T47D (cell line): ENCODE measurements around the gene OSBPL10.
A peak's percentile ranks its signal among the peaks of the same experiment; 100 is the strongest.

Source experiments
- DNase-seq, 2 experiments: peaks; one replicate each; pipeline versions ENCODE4 v3.0.0 to v3.0.0-alpha.2; 2011 to 2012; ENCODE audit warnings: low read depth in 1 of 2, low spot score in 1 of 2
- JUND ChIP-seq: IDR thresholded peaks from 2 replicates; pipeline ENCODE4 v1.6.1; 2012; ENCODE audit warnings: low read depth
- in situ Hi-C: cut with HindIII; loops from 2 replicates; pipeline ENCODE4 v1.10.0; 2016; ENCODE audit warnings: low sequenced_read_pairs, low pct_unique_long_range_greater_than_20kb

Gene OSBPL10

DNA sequence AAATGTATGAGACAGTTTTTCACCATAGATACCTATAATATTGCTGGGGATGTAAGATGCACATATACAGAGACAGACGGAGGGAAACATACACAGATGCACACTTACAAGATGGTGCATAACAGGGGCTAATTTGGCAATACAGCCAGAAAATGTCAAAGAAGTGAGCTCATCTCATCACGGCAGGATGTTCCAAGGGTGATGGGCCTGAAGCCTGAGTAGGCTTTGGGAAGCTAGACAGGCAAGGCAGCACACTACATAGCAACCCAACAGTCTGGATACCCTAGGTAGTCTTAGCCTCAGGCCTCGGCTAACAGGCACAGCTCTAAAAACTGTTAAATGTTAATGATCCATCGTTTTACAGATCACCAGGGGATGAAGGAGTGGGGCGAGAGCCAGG, 148.5 kb downstream of the OSBPL10 start:
- in situ Hi-C loops, result no loop called here

GRCh38 chr3:31831591-31831990, 149.5 kb downstream of the OSBPL10 start:
- in situ Hi-C loops, result no loop called here
- peak; percentile 10; the same call in 1 of the 2 replicates for TF ChIP-seq JUND
- peak; percentile 7 to 42 for DNase-seq

More for the DNA sequence above, 148.5 kb downstream of the OSBPL10 start:
- DNase-seq, result no peak
- TF ChIP-seq JUND, result no peak

DNA sequence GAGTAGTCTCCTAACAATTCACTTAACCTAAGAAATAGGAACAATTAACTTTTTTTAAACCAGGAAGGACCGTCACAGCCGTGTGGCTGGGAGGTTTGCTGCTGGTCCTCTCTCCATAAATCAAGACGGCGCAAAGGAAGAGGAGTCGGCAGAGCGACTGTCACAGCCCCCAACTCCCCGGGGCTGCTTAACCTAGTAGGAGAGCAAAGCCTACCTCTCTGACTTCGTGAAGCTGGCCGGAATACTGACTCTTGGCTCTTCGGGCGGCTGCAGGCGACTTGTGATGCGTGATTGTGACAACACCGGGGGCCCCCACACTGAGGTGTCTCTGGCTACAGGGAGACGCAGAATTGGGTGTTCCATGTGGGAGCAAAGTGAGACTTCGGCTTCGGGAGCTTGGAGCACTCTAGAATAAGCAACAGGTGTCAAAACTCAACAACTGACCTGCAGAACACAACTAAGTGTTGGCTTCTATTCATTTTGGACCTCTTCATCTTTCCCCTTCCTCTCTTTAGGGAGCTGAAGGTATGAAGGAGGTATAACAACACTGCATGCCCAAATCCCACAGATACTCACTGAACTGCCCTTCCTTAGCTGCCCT, 151.1 kb downstream of the OSBPL10 start:
- DNase-seq, result no peak
- in situ Hi-C loops, result no loop called here
- TF ChIP-seq JUND, result no peak

- in situ Hi-C loops, result no loop called here
- DNase-seq, result no peak
- no peak for TF ChIP-seq JUND
Observed at GRCh38 chr3:31829010-31829409, 152.1 kb downstream of the OSBPL10 start.

- TF ChIP-seq JUND, result no peak
- DNase-seq, result no peak
- in situ Hi-C loops, result no loop called here
Observed at GRCh38 chr3:31828007-31828406, 153.1 kb downstream of the OSBPL10 start.

DNA sequence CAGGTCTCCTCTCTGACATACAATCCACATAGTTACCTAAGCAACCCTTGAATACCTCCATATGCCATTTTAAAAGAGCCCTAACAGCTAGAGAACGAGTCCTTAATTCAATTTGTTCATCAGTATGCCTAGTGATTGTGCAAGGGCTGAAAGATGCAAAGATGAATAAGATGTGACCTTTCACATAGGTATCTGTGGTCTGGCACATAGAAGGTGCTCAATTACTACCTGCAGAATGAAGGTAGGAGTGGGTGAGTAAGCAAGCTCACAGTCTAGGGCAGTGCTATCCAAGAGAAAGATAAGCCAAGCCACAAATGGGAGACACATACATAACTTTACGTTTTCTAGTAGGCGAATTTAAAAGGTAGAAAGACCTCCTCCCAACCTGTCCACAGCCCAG, 157.9 kb downstream of the OSBPL10 start:
- no peak for TF ChIP-seq JUND
- no peak for DNase-seq
- in situ Hi-C loops, result no loop called here

- no peak for DNase-seq
- in situ Hi-C loops, result no loop called here
- TF ChIP-seq JUND, result no peak
Observed at GRCh38 chr3:31821118-31821517, 159.9 kb downstream of the OSBPL10 start.

DNA sequence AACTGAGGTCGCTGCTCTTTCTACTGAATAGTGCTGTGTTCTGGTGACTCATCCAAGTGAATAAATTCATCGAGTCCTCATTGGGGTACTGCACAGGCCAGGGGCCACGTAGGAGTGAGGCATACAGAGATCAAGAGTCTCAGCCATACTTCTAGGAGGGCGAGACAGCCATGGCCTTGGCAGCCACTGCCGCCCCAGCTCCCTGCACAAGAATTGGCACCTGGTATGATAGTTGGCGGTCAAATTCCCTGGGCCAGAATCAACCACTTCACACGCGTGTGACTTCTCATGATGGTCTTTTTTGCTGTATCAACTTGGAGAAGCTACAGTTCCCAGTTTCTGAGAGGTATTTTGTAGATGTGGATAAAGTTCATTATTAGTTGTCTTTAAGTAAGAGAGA, 161.6 kb downstream of the OSBPL10 start:
- DNase-seq, result no peak
- in situ Hi-C loops, result no loop called here
- no peak for TF ChIP-seq JUND

DNA sequence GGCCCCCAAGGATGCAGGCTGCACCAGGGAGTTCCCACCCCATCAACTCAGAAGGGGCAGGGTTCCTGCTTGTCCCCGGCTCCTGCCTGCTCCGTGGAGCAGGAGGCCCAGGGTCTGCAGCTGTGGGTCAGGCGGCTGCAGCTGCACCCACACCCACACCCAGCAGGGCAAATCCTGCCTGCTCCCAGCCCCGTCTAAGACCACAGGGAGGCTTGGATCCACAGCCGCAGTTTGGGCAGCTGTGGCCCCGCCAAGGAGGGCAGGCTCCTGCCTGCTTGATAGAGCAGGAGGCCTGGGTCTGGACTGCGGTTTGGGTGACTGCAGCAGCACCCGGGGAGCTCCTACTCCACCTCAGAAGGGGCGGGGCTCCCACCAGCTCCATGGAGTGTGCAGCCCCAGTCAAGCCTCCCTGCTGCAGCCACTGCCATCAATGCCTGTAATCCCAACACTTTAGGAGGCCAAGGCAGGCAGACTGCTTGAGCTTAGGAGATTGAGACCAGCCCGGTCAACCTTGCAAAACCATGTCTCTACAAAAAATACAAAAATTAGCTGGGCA, 163.6 kb downstream of the OSBPL10 start:
- in situ Hi-C loops, result no loop called here
- no peak for DNase-seq
- TF ChIP-seq JUND, result no peak

GRCh38 chr3:31815631-31816440, 165.2 kb downstream of the OSBPL10 start:
- in situ Hi-C loops, result no loop called here
- no peak for DNase-seq

GRCh38 chr3:31815006-31815405, 166.1 kb downstream of the OSBPL10 start:
- in situ Hi-C loops, result no loop called here
- no peak for DNase-seq
- no peak for TF ChIP-seq JUND

More at GRCh38 chr3:31815631-31816440, 165.2 kb downstream of the OSBPL10 start:
- TF ChIP-seq JUND, result no peak

DNA sequence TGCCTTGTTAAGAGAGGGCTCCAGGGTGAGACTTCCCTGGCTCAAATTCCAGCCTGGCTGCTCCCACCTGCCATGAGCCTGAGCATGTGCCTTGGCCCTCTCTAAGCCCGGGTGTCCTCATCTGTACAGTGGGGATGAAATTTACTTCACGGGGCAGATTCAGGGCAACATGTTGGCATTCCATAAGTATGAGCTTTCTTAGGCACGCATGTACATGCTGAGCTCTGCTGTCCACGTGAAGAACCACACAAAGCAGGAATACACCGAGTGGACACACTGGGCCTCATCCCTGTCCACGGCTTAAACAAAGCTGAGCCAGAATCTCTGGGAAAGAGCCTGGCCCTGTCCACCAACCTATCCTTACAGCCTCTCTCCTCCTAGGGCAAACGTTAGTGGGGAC, 167.4 kb downstream of the OSBPL10 start:
- no peak for TF ChIP-seq JUND
- in situ Hi-C loops, result no loop called here
- DNase-seq, result no peak

GRCh38 chr3:31813197-31813596, 167.9 kb downstream of the OSBPL10 start:
- no peak for TF ChIP-seq JUND
- DNase-seq, result no peak
- in situ Hi-C loops, result no loop called here
